Stimulated activated effector memory CD8-positive, alpha-beta T cell treated with anti-CD3 and anti-CD28 coated beads, Interleukin-12 subunit alpha, Interleukin-12 subunit beta, amount 100 ng/mL, for 72 hours (primary cell): ENCODE data around the gene GYPE.
"Not testable (repeated sequence)": the region's sequence is repeated elsewhere in the genome, so short reads cannot be mapped to it uniquely, and the experiment has no call there.

Experiments
- ATAC-seq: fragments of 150-1000 bp; cut with Tn5 transposase; 2 replicates; pipeline ENCODE4 v1.10.0; 2021
- DNase-seq, 2 donors: peaks; one replicate each; pipeline ENCODE4 v3.0.0; 2021 to 2022; ENCODE audit warnings: low spot score in 2 of 2
- H3K27ac Mint-ChIP-seq: one replicate; pipeline ENCODE4 v1.8.0; 2022; ENCODE audit warnings: mild to moderate bottlenecking, mixed read lengths
- H3K36me3 Mint-ChIP-seq: one replicate; pipeline ENCODE4 v1.8.0; 2022; ENCODE audit warnings: mild to moderate bottlenecking, mixed read lengths
- H3K4me1 Mint-ChIP-seq: one replicate; pipeline ENCODE4 v1.8.0; 2022; ENCODE audit warnings: mixed read lengths
- H3K4me3 Mint-ChIP-seq: one replicate; pipeline ENCODE4 v1.8.0; 2022; ENCODE audit warnings: mild to moderate bottlenecking, mixed read lengths
- H3K9me3 Mint-ChIP-seq: one replicate; pipeline ENCODE4 v1.8.0; 2022; ENCODE audit warnings: mixed read lengths

GYPE gene

DNA sequence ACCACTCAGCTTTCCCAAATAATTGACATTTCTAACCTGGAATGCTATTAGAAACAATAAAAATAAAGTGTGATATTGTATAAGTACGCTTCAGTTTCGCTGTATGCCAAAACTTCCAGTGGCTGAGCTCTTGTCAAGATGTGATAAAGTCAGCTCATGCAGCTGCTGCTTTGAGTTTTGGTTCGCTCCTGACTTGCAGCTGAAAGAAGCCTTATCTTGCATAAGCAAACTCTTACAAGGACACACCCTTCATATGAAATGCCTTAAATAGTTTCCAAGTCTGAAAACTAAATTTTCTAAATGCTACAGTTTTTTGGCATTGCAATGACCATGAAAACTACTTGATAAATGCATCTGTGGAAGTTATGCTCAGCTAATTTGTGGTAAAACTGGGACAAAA lies 17.2 kb downstream of the GYPE start:
- not testable (repeated sequence) for H3K9me3 Mint-ChIP-seq, DNase-seq, H3K27ac Mint-ChIP-seq, H3K4me3 Mint-ChIP-seq, H3K4me1 Mint-ChIP-seq, ATAC-seq, H3K36me3 Mint-ChIP-seq

DNA sequence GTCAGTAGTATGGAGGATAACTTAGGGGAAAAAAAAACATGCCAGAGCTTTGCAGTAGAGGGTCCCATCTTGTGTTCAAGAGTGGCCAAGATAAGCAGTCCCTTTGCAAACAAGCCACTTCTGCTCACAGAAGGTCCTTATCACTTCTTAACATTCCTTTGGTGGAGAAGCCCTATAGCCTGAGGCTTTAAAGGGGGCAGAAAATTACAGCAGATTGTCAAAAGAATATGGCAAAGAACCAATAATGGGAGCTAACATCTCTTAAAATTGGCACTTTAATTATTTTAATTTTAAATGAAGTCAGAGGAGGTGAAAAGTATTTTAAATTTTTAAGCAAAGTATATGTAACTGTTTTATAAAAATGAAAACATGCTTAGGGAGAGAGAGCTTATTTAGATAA lies 20.4 kb downstream of the GYPE start:
- not testable (repeated sequence) for H3K27ac Mint-ChIP-seq, H3K4me1 Mint-ChIP-seq, H3K4me3 Mint-ChIP-seq, H3K9me3 Mint-ChIP-seq, H3K36me3 Mint-ChIP-seq, DNase-seq, ATAC-seq

DNA sequence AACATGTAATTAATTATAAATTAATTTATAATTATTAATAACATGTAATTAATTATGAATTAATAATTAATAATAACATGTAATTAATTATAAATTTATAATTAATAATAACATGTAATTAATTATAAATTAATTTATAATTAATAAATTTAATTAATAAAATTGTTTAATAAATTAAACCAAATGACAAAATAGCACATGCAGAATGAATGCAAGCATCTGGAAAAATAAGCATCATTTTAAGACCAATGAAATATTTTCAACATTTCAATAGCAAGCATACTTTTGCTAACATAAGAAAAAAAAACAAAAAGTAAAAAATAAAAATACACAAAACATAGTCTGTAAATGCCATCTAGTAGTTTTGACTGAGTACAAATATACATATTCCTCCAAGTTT lies 21.8 kb downstream of the GYPE start:
- ATAC-seq (no peak), DNase-seq (no peak)
- Mint-ChIP-seq H3K36me3 (no peaks in the 10 kb centered on the region), H3K9me3 (peaks cover 2% of the 10 kb centered on the region), H3K4me1 (no peaks in the 10 kb centered on the region), H3K27ac (no peak overlapping the region), H3K4me3 (no peak overlapping the region)

DNA sequence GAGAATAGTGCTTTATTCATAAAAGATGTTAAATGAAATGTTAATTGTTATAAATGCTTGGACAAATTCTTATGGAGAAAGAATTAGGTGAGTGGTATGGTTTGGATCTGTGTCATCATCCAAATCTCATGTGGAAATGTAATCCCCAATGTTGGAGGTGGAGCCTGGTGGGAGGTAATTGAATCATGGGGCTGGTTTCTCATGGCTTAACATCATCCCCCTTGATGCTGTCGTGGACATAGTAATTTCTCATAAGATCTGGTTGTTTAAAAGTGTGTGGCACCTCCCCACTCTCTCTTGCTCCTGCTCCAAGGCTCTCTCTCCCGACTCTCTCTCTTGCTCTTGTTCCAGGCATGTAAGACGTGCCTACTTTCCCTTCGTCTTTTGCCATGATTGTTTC lies 22.5 kb downstream of the GYPE start:
- ATAC-seq (no peak), DNase-seq (no peak)
- no peak overlapping the region for H3K27ac Mint-ChIP-seq
- no peaks in the 10 kb centered on the region for H3K36me3 Mint-ChIP-seq
- H3K4me3 Mint-ChIP-seq: no peak overlapping the region
- no peaks in the 10 kb centered on the region for H3K4me1 Mint-ChIP-seq
- peaks cover 2% of the 10 kb centered on the region for H3K9me3 Mint-ChIP-seq

DNA sequence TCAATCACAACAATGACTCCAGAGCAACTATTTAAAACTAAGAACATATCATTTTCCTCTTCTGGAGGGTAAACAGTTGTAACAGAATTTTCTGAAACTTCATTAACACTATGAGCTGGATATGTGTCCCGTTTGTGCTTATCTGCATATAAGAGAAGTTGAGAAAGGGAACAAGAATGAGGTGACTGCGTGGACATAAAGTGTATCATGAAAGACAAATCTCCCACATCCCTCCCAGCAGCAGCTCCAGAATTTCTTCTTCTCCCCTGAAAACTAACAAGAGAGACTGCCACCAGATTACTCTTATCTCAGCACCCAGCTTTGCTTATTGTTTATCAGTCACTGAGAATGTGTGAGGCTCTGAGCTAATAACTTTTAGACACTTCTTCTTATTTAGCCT lies 25.8 kb downstream of the GYPE start:
- H3K9me3 Mint-ChIP-seq, H3K36me3 Mint-ChIP-seq, ATAC-seq, H3K4me1 Mint-ChIP-seq, DNase-seq, H3K27ac Mint-ChIP-seq, H3K4me3 Mint-ChIP-seq: not testable (repeated sequence)

DNA sequence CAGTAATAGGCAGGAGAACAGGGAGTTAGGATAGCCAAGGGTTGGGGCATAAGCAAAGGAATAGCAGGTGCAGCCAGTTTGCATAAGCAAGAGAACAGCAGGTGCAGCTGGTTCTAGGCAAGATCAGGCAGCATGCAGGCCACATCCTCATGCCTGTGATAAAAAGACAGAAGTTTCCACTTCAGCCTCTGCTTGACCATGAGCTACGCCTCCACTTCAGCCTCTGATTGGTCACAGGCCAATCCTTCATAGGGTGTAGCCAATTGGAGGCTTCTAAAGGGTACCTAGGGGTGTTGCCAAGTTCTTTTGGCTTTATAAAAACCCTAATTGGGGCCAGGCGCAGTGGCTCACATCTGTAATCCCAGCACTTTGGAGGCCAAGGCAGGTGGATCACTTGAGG lies 30.0 kb downstream of the GYPE start:
- not testable (repeated sequence) for H3K9me3 Mint-ChIP-seq, H3K4me1 Mint-ChIP-seq, DNase-seq, H3K36me3 Mint-ChIP-seq, H3K4me3 Mint-ChIP-seq, ATAC-seq, H3K27ac Mint-ChIP-seq

DNA sequence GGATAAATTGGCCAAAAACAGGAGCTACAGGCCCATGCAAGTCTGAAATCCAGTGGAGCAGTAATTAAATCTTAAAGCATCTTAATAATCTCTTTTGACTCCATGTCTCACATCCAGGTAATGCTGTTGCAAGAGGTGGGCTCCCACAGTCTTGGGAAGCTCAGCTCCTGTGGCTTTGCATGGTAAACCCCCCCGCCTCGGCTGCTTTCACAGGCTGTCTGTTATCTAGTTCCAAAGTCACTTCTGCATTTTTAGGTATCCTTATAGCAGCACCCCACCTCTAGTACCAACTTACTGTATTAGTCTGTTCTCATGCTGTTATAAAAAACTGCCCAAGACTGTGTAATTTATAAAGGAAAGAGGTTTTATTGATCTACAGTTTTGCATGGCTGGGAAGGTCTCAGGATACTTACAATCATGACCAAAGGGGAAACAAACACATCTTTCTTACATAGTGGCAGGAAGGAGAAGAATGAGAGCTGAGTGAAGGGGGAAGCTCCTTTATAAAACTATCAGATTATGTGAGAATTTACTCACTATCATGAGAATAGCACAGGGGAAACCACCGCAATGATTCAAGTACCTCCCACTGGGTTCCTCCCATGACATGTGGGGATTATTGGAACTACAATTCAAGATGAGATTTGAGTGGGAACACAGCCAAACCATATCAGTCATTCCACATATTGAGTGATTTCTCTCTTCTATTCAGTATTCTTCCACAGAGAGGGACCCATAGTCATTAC lies 34.7 kb downstream of the GYPE start:
- H3K27ac Mint-ChIP-seq, DNase-seq, H3K4me1 Mint-ChIP-seq, H3K36me3 Mint-ChIP-seq, H3K4me3 Mint-ChIP-seq, H3K9me3 Mint-ChIP-seq: not testable (repeated sequence)
- ATAC-seq: peak; percentile 51

DNA sequence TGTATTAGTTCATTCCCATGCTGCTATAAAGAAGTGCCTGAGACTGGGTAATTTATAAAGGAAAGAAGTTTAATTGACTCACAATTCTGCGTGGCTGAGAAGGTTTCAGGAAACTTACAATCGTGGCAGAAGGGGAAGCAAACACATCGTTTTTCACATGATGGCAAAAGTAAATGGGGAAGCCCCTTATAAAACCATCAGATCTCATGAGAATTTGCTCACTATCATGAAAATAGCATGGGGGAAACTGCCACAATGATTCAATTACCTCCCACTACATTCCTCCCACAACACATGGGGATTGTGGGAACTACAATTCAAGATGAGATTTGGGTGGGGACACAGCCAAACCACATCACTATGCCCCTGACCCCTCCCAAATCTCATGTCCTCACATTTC lies 35.4 kb downstream of the GYPE start:
- not testable (repeated sequence) for DNase-seq, H3K4me3 Mint-ChIP-seq, H3K27ac Mint-ChIP-seq, H3K36me3 Mint-ChIP-seq, ATAC-seq, H3K9me3 Mint-ChIP-seq, H3K4me1 Mint-ChIP-seq

DNA sequence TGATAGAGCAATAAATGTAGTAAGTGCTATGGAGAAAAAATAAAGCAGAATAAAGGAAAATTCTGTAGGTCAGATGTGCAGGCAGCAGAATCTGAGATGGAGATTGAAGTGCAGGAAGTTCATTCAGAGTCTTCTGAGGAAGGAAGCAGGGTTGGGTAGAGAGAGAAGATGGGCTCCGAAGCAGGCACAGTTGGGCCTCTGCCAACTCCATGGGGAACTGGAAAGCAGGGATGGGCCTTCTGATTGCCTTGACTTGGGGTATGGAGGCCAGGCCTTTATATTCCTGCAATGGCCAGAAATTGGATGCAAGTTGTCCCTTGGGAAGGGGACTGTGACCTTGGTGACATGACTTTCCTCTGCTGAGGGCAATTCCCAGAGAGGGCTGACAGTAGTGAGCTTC lies 42.6 kb downstream of the GYPE start:
- not testable (repeated sequence) for H3K4me1 Mint-ChIP-seq, H3K36me3 Mint-ChIP-seq, DNase-seq, H3K27ac Mint-ChIP-seq, ATAC-seq, H3K9me3 Mint-ChIP-seq, H3K4me3 Mint-ChIP-seq

DNA sequence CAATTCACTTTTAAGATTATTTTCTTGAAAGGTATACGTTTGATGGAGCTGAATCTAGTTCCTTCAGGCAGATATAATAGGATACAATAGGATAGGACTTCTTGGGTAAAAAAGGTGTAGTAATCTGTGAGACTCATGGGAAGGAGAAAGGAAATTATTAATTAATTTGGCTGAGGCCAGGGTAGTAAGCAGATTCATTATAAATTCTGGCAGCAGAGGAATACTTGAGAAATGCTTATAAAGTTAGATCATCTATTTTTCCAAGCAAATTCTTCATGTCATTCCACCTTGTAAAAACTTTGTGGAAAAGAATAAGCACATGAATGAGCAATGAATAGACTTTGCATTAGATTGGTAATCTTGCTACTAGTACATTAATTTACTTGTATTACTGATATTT lies 46.9 kb downstream of the GYPE start:
- Mint-ChIP-seq H3K27ac (no peak overlapping the region), H3K9me3 (peaks cover under 1% of the 10 kb centered on the region), H3K36me3 (no peaks in the 10 kb centered on the region), H3K4me3 (no peak overlapping the region), H3K4me1 (no peaks in the 10 kb centered on the region)
- ATAC-seq (no peak), DNase-seq (no peak)

DNA sequence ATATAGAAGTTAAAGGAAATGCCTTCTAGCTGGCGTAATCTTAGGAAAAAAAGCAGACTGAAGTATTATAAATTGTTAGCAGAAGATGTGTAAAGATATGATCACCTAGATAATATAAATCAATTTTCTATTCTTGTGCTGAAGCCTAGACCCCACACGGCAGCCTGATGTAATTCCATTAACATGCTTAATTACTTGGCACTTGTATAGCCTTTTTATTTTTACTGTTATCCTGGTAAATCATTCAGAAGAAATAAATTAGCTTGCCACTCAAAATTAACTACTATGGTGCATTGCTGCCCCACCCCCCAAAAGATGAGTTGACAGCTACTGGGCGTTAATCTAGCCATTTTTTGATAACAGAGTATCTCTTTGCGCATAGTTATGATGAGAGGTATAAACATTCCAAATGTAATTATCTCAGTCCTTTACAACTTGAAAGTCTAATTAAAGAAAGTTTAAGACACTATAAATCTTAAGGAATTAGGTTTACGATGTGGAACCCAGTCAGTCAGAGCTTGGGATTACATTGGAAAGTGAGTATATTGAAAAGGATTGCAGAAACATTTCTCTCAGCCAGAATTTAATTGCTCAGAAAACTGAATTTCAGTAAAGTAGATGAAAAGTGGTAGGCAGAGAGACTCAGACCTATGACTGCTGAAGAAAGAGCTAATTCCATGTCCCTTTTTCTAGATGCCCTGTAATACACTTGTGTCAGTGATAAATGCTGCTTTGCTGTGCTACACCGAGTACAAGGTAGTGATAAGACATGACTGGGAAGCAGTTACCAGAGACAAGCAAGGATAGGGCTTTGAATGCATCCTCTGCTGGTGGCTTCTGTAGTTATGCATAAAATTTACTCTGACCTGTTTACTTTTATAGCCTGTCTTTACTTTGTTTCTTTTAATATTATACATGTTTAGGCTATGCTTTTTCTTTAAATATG lies 47.7 kb downstream of the GYPE start:
- not testable (repeated sequence) for H3K4me3 Mint-ChIP-seq, H3K36me3 Mint-ChIP-seq, DNase-seq, H3K27ac Mint-ChIP-seq, H3K4me1 Mint-ChIP-seq, ATAC-seq, H3K9me3 Mint-ChIP-seq

DNA sequence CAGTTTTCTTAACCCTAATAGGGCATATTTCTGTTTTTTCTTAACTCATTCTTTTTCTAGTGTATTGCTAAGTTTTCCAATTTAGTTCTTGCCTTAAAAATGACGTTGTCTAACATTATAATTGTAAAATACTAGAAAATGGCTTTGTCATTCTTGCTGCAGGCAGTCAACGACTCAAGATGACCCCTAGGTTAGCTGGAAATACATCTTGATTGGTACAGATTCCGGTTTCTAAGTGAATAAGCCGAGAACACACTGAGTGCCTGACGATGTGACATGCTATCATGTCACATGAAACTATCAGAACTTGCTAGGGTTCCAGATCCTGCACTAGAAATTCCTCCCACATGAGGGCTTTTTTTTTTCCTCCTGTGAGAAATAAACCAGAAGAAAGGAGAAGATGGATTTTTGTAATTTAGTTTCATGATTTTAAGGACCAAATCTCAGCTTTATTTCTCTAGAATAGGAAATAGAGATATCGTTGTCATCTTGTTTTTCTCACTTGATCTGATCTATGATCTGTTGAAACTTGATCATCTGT lies 49.3 kb downstream of the GYPE start:
- not testable (repeated sequence) for H3K27ac Mint-ChIP-seq, ATAC-seq, H3K9me3 Mint-ChIP-seq, DNase-seq, H3K4me3 Mint-ChIP-seq, H3K4me1 Mint-ChIP-seq, H3K36me3 Mint-ChIP-seq

DNA sequence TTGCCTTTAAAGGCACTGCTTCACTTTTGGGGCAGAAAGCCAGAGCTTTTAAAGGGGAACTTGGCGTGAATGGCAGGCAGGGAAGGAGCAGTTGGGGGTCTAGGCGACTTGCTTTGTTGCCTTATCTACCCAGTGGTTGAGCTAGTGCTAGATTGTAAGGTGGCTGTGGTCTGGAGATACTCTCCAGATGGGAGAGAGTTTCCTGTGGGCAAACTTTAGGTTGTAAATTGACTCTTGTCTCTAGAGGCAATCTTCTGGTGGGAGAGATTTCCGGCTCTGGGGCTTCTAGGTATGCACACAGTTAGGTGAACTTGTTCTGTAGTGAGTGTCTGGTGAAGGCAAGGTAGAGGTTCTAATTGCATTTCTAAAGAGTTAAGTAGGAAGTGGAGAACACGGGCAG lies 50.7 kb downstream of the GYPE start:
- not testable (repeated sequence) for H3K9me3 Mint-ChIP-seq, H3K4me3 Mint-ChIP-seq, ATAC-seq, H3K4me1 Mint-ChIP-seq, DNase-seq, H3K27ac Mint-ChIP-seq, H3K36me3 Mint-ChIP-seq

DNA sequence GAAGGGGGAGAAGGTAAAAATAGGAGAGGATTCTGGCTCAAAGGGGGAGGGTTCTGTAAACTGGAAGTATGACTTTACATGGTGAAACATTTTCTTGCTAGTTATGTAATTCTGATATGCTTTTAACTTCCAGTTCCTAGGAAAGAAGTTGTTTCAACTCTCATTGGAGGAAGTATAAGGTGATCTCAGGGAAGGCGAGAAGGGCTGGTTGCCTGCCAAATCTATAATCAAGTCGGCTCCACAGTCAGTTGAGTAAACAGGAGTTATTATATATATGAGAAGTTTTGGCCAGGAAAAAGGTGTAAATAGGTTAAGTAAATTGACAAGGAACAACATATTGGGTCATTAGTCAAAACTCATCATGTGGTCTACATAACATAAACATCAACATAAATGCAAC lies 56.1 kb downstream of the GYPE start:
- H3K4me3 Mint-ChIP-seq, ATAC-seq, DNase-seq, H3K4me1 Mint-ChIP-seq, H3K36me3 Mint-ChIP-seq, H3K27ac Mint-ChIP-seq, H3K9me3 Mint-ChIP-seq: not testable (repeated sequence)

DNA sequence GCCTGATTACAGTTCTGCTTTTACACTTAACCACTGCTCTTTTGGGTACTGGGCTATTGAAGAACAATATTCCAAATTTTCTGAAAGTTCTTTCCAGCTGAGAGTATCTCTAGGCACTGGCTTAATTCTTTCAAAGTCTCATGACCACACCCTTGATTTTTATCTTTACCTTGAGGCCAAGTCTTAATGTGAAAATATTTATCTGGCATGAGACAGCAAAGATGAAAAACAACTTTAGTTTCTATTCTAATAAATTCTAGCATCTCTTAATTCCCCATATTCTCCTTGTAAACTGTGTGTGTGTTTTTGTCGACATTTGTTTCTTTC lies 61.9 kb downstream of the GYPE start:
- H3K27ac Mint-ChIP-seq, H3K4me1 Mint-ChIP-seq: not testable (repeated sequence)

More for the DNA sequence above, 61.9 kb downstream of the GYPE start:
- DNase-seq, H3K4me3 Mint-ChIP-seq, H3K36me3 Mint-ChIP-seq, H3K9me3 Mint-ChIP-seq, ATAC-seq: not testable (repeated sequence)
